BE2C (cell line): Measurements from ENCODE around the gene TP63. TPM values are rescaled to one million over a fixed set of nuclear protein-coding genes. Genes with fewer than 3 reads are reported as not detected.

Experiments used
- DNase-seq: peaks from one replicate; pipeline ENCODE4 v3.0.0-alpha.2; 2020
- H3K27me3 ChIP-seq: fragments of 250-450 bp; sonication (Bioruptor Pico); 2 replicates; pipeline ENCODE4 v1.5.1; 2020; ENCODE audit warnings: mild to moderate bottlenecking
- H3K36me3 ChIP-seq: fragments of 250-450 bp; sonication (Bioruptor Pico); 2 replicates; pipeline ENCODE4 v1.5.1; 2020; ENCODE audit warnings: mild to moderate bottlenecking
- H3K4me1 ChIP-seq: fragments of 250-450 bp; sonication (Bioruptor Pico); 2 replicates; pipeline ENCODE4 v1.5.1; 2020
- H3K4me3 ChIP-seq: 2 replicates; pipeline ENCODE4 v1.5.1; 2011; ENCODE audit warnings: low read depth, low read length
- H3K9me3 ChIP-seq: fragments of 250-450 bp; sonication (Bioruptor Pico); 2 replicates; pipeline ENCODE4 v1.5.1; 2020
- CTCF ChIP-seq: IDR thresholded peaks from 2 replicates; pipeline ENCODE4 v1.5.1; 2012; ENCODE audit warnings: mild to moderate bottlenecking, low read depth, low read length
- polyA plus RNA-seq: library from polyadenylated mRNA; unstranded; fragments of >200 nt; gene quantifications from one replicate; pipeline ENCODE4 v1.2.1, GENCODE V29; 2012; ENCODE audit warnings: low read depth, missing spikeins; ENCODE audit not compliant: insufficient read length, insufficient read depth

The TP63 gene
- not detected for polyA plus RNA-seq

DNA sequence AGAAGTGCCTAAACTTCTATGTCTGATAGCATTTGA is at the start of gene TP63:
Gene TP63, plus strand, starts transcription at position 17 of the 36 bp plus-strand sequence. CDS start 127 bp downstream, outside the sequence.
- no peak within 1 kb of the TSS for H3K4me3 ChIP-seq
- no peak for DNase-seq
- no peak for TF ChIP-seq CTCF
- no peaks in the 10 kb centered on the region for H3K4me1 ChIP-seq
- H3K36me3 ChIP-seq: no peaks in the 10 kb centered on the region
- H3K27me3 ChIP-seq: no peaks in the 10 kb centered on the region
- no peaks in the 10 kb centered on the region for H3K9me3 ChIP-seq

GRCh38 chr3:189582179-189582578 is 49.0 kb upstream of the TP63 start:
- H3K9me3 ChIP-seq: no peaks in the 10 kb centered on the region
- H3K4me1 ChIP-seq: no peaks in the 10 kb centered on the region
- no peaks in the 10 kb centered on the region for H3K36me3 ChIP-seq
- no peak for TF ChIP-seq CTCF
- no peaks in the 10 kb centered on the region for H3K27me3 ChIP-seq
- DNase-seq: no peak
- no peak overlapping the region for H3K4me3 ChIP-seq

- DNase-seq: no peak
- no peak for TF ChIP-seq CTCF
- Histone ChIP-seq H3K27me3 (no peaks in the 10 kb centered on the region), H3K9me3 (no peaks in the 10 kb centered on the region), H3K4me1 (no peaks in the 10 kb centered on the region), H3K36me3 (no peaks in the 10 kb centered on the region), H3K4me3 (no peak overlapping the region)
These were observed 46.5 kb upstream of the TP63 start for GRCh38 chr3:189584645-189585044.

DNA sequence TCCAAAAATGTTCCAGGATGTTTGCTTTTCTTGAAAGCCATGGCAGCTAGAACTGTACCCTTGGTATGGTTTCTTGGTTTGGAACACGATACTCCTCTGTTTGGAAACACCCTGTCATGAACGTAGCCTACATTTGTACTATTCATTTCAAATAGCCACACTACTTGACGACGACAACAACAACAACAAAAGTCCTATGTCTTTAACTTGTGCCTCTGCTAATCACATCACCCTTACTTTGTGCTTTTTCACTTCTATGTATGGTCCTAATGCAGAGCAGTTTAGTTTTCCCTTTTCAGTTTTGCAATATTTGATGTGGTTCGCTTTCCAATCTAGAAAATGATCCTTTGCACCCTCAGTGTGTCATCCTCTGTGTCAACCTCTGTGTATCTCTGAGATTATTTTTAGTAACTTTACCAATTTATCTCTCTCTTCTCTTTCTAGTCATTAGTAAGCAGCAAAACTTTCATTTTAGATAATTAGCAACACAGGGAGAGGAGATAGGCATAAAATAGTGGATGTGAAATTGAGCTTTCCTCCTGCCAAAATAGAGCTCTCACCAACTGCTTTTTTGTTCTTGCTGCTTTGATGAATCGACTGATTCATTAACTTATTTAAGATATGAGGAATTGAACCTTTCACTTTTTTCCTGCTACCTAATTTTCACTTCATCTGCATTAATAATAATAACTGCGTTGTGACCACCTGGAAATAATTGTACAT is 44.1 kb upstream of the TP63 start:
- no peaks in the 10 kb centered on the region for H3K36me3 ChIP-seq
- no peaks in the 10 kb centered on the region for H3K9me3 ChIP-seq
- H3K27me3 ChIP-seq: no peaks in the 10 kb centered on the region
- H3K4me1 ChIP-seq: no peaks in the 10 kb centered on the region
- no peak for DNase-seq
- no peak overlapping the region for H3K4me3 ChIP-seq
- TF ChIP-seq CTCF: no peak

GRCh38 chr3:189587664-189588040 is 43.5 kb upstream of the TP63 start:
- no peaks in the 10 kb centered on the region for H3K4me1 ChIP-seq
- no peak for TF ChIP-seq CTCF
- H3K9me3 ChIP-seq: no peaks in the 10 kb centered on the region
- H3K36me3 ChIP-seq: no peaks in the 10 kb centered on the region
- H3K27me3 ChIP-seq: no peaks in the 10 kb centered on the region
- no peak for DNase-seq
- no peak overlapping the region for H3K4me3 ChIP-seq

DNA sequence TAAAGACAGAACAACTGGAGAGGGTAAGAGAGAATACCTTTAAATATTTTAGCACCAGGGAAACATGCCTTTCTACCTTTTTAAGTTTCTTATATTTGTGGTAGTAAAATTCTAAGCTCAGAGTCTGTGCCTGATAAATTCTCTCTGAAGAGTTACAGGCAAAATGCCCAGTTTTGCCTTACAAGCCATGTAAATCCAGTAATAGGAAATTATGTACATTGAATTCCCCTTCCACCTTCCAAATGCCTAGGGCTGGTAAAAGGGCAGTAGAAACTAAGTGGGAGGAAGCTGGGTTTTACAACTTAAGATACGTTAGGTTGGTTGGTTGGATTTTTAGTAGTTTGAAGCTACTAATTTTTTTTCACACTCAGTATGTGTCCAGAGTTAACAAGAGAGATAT is 43.1 kb upstream of the TP63 start:
- TF ChIP-seq CTCF: no peak
- Histone ChIP-seq H3K27me3 (no peaks in the 10 kb centered on the region), H3K9me3 (no peaks in the 10 kb centered on the region), H3K4me3 (no peak overlapping the region), H3K36me3 (no peaks in the 10 kb centered on the region), H3K4me1 (no peaks in the 10 kb centered on the region)
- DNase-seq: no peak
